HG03159 (cell line): ENCODE results near the gene PCDH15.

Experiments used
- ATAC-seq: cut with Tn5 transposase; IDR thresholded peaks from one replicate; pipeline ENCODE4 v1.9.1; 2021; ENCODE audit warnings: mild to moderate bottlenecking, moderate library complexity; ENCODE audit not compliant: unreplicated experiment

Gene PCDH15

GRCh38 chr10:53754596-53755250 is 1046.3 kb downstream of the PCDH15 start:
- ATAC-seq = no peak
